GM21390 (cell line): Measurements from ENCODE around the gene BBX.
A peak's percentile ranks its signal among the peaks of the same experiment; 100 is the strongest.

Source experiments
- ATAC-seq: cut with Tn5 transposase; IDR thresholded peaks from one replicate; pipeline ENCODE4 v1.9.1; 2021; ENCODE audit not compliant: unreplicated experiment

Gene BBX

GRCh38 chr3:107794664-107795443 lies 272.1 kb downstream of the BBX start:
- no peak for ATAC-seq

DNA sequence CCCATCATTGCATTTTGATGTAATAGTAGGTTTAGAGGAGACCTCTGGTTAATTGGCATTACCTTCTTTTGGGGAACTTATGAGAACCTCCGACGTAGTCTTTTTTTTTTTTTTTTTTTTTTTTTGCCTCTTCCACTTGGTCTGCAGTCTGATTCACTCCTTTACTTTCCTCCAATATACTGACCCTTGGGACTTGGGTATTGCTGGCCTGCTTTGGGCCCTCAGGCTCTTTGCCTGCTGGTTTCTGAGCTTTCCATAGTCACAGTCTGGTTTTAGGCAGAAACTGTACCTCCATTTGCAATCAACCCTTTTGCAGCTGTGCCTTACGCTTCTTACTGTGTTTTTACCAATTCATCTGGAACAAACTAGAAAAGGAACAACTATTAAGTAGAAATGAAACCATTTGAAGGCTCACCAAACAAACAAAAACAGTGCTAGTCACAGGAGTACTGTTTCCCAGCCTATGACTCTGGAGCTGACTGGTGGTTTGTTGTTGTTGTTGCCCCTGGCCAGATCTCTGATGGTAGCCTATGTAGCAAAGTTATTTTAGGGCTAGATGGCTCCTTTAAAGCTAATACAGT lies 272.8 kb downstream of the BBX start:
- ATAC-seq: peak; percentile 47

DNA sequence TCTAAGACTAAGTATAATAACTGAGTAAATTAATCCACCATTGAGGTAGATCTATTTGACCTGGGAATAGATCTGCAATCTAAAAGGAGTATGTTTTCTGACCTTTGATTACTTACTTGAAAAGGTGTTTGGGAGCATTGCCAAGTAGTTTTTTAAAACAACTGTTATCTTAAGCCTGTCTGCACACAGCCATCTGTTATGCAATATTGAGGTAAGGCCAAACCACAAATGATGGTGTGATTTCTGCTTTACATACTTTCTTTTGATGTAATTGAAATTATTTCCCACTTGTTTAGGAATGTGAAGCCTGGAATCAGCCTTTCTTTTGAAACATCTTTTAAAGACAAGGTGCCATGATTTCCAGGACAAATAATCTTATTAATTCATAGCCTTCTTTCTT lies 274.0 kb downstream of the BBX start:
- no peak for ATAC-seq

DNA sequence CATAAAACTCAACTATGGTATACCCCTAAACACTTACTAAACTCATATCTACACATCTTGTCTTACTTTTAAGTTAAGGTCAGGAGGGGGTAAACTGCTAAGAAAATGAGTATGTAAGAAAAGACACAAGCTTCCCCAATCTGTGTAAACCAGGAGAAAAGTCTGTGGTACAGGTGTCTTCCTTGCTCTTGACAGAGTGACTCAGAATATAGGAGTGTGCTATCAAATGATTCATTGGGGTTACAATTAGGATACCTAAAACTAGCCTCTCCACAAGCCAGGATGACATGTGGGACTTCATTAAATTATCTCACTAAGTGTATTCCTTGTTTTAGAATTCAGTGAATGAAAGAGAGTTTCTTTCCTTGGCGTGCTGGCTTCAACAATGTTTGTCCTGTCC lies 274.8 kb downstream of the BBX start:
- ATAC-seq: no peak

DNA sequence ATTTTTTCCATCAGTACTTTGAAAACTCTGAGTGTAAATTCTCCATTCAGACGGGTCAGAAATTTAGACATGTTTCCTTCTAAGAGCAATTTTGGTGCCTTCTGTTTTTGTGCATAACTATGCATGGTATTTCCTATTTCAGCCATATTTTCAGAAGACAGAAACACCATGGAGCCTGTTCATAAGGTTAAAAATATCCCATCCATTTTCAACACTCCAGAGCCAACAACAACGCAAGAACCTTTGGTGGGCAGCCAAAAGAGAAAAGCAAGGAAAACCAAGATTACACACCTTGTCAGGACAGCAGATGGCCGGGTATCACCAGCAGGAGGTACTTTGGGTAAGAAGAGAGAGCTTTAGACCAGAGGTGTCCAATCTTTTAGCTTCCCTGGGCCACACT lies 275.6 kb downstream of the BBX start:
- ATAC-seq: no peak

DNA sequence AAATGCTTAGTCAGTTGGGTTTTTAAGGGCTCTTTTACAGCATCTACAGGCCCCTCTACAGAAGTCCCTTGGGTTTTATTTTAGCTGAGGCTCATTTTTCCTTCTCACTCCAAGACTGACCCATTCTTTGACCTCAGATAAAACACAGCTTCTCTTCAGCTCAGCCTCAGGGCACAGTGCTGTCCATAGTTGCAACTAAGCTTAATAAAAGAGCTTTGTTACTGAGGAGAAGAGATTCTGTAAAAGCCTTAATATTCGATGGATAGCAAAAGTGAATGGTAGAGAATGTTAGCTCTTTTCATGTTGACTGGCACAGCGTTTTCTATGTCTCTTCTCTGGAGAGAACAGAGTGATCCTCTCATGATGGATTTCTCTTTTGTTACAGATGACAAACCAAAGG lies 277.9 kb downstream of the BBX start:
- no peak for ATAC-seq

GRCh38 chr3:107803170-107803569 lies 280.4 kb downstream of the BBX start:
- ATAC-seq: no peak

DNA sequence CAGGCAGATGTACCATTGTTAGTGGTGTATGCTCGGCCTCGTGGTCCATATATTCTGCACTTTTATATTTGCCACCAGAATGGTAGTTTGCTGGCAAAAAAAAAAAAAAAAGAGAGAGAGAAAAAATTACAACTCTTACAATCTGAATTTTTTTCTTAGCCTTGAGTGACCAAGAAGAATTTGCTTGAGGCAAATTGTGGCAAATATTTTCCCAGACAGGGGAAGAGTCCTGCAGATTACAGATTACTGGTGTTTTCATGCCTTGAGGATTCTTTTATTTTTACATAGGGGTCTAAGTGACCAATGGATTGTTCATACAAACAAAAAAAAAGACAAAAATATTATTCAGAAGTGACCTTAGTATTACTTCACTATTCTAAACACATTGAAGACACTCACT lies 283.3 kb downstream of the BBX start:
- ATAC-seq: no peak

DNA sequence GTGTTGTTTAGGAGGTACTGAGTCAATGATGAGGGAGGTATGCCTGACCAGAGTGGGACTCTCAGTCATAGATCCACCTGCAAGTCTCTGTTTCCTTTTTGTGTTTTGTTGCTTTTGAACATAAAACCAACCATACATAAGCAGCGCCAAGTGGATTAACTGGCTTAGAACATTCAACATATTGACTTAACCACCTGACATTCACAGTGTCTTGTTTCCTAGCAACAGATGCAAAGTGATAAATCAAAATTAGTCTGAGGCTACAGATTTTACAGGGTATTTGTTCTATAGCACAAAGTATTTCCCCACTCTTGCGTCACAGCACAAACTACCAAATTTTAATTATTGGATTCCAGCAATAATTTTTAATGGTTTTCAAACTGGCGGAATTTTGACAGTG lies 283.8 kb downstream of the BBX start:
- ATAC-seq: no peak

- no peak for ATAC-seq
Observed at GRCh38 chr3:107810171-107811071, 287.7 kb downstream of the BBX start.

GRCh38 chr3:107813026-107813425 lies 290.3 kb downstream of the BBX start:
- no peak for ATAC-seq

DNA sequence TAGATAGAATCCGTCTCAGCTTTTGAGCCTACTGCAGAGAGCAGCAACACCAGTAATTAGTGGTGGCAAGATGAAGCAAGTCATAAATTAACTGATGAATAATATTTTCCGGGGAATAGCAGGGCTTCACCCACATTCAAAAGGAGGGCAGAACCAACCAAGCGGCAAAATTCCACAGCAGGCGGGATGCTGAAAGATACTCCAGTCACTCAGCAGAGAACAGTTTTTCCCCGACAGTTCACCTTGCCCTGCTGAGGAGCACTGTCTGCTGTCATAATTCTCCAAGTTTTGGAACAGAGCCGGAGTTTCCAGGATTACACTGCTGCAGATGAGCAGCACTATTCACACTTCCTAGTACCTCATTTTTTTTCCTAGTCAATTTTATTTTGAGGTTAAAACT lies 293.3 kb downstream of the BBX start:
- no peak for ATAC-seq

DNA sequence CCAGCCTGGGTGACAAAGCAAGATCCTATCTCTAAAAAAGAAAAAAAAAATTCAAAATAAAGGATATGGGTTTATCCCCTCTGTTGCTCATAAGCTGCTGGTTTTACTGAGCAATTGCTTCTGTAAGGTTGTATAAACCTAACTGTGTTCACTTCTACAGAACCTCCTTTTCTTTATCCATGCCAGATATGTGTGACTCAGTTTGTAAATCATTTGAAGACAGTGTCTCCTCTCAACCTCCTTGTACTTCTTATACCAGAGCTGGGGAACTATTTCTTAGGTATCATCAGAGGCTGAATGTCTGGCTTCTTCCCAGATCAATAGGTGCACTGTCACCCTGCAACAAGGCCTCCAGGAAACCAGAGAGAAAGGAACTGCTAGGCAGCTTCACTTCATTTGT lies 294.3 kb downstream of the BBX start:
- ATAC-seq: no peak

DNA sequence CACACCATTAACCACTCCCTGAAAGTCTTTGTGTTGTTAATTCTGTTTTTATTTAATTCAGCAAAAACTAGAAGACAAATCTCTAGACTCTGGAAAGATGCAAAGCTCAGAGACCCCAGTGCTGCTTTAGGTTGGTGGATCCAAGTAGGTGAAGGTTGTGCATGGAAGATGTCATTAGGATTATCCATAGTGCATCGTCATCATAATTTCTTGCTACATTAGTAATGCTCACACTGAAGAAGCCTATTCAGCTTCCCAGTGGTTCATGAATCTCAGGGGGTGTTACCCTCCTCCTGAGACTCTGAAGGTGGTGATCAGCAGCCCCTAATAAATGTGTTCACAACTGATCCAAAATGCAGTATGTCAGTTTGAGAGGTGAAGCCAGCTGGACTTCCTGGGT lies 295.3 kb downstream of the BBX start:
- ATAC-seq: no peak

DNA sequence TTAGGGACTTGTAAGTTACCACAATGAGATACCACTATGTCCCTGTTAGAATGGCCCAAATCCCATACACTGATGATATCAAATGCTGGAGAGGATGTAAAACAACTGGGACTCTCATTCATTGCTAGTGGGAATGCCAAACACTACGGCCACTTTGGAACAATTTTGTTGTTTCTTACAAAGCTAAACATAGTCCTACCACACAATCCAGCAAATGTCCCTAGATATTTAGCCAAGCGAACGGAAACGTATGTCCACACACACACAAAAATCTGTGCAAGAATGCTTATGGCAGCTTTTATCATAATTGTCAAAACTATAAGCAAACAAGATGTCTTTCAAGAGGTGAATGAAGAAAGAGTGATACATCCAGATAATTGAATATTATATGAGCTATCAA lies 296.9 kb downstream of the BBX start:
- no peak for ATAC-seq

- no peak for ATAC-seq
Observed at GRCh38 chr3:107822308-107822707, 299.5 kb downstream of the BBX start.

- no peak for ATAC-seq
Observed at GRCh38 chr3:107824822-107825371, 302.1 kb downstream of the BBX start.

GRCh38 chr3:107825556-107825955 lies 302.8 kb downstream of the BBX start:
- no peak for ATAC-seq

- ATAC-seq: no peak
Observed at GRCh38 chr3:107826727-107827126, 304.0 kb downstream of the BBX start.

DNA sequence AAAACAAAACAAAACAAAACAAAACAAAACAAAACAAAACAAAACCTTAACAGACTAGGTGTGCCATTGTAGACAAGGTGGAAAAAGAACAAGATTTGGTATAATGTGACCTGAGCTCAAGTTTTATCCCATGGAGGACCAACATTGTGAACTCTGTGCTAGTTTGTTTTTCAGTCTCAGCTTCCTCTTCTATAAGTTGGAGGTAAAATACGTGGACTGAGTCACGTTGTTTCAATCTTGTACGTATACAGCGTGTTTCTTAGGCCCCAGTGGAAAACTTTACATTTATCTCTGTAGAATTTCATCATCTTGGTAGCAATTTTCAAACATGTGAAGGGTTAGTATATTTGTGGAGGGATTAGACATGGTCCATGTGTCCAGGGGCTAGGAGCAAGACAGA lies 306.4 kb downstream of the BBX start:
- no peak for ATAC-seq

DNA sequence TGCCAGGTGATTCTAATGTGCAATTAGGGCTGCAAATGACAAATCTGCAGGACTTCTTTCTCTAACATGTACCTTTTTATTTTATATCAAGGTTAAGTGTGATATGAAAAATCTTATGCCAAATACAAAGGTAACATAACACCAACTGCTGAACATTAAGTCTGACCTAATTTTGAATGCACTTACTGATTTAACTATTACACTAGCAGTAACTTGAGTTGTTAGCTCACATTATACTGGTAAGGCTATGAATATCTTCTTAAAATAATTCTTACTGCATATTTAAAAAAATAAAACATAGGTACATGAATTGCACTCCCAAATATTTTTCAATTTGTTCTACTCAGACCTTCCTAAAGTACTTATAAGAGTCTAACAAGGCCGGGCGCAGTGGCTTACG lies 308.8 kb downstream of the BBX start:
- no peak for ATAC-seq

DNA sequence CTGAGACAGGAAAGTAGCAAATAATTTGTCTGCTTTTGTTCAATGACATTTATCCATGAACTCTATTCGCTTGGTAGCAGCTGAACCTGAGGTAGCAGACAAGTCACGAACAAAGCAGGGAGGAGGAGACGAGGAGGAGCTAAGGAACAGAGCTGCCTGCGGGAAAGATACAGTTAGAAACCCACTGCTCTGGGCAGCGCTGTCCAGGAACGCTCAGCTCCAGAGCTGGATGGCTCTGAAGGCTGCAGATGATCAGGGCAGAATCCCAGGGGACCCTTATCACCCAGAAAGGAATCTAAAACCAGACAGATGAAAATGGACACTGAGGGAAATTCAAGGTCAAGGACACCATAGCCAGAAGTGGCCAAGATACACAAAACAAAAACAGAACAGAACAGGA lies 310.3 kb downstream of the BBX start:
- no peak for ATAC-seq
